Panc1 (cell line): ENCODE data around the gene HAND1.

Experiments used
- CTCF ChIP-seq: fragments of 450-650 bp; IDR thresholded peaks from 2 replicates; pipeline ENCODE4 v1.5.1; 2017; ENCODE audit warnings: mild to moderate bottlenecking
- POLR2AphosphoS5 ChIP-seq: IDR thresholded peaks from 2 replicates; pipeline ENCODE4 v1.6.1; 2012; ENCODE audit warnings: mild to moderate bottlenecking, low read depth, low read length, moderate library complexity
- REST ChIP-seq, 2 experiments: IDR thresholded peaks; 2 replicates each; pipeline ENCODE4 v1.6.1; 2011 to 2012; ENCODE audit warnings: low read depth in 2 of 2, control low read depth in 1 of 2, low read length in 1 of 2, mild to moderate bottlenecking in 1 of 2, moderate library complexity in 1 of 2; ENCODE audit not compliant: insufficient read depth in 1 of 2
- TCF7L2 ChIP-seq: IDR thresholded peaks from 2 replicates; pipeline ENCODE4 v1.6.1; 2011; ENCODE audit warnings: mild to moderate bottlenecking, low read depth, low read length, inconsistent platforms

GRCh38 chr5:154502180-154502579 is 24.2 kb upstream of the HAND1 start:
- TF ChIP-seq CTCF (no peak), TCF7L2 (no peak), REST (IDR thresholded peaks at IDR 0.05; ENCODE audit: insufficient read depth in 1 of 2, low read depth in 2 of 2, low read length in 1 of 2) (no peak), POLR2AphosphoS5 (no peak)
